Stomach (tissue), 4 donors: ENCODE data around the gene RGSL1.

Experiments used
- CTCF ChIP-seq, 7 experiments: fragments of 450-650 bp in 4 of 7; fragments of 200-600 bp in 3 of 7; sonication (generic) in 3 of 7; IDR thresholded peaks; one replicate each; pipeline ENCODE4 v1.5.1; 2016 to 2019; ENCODE audit warnings: antibody characterized with exemption in 7 of 7, control low read depth in 2 of 7, mild to moderate bottlenecking in 1 of 7
- POLR2A ChIP-seq, 4 donors: fragments of 450-650 bp; IDR thresholded peaks; one replicate each; pipeline ENCODE4 v1.6.1; 2016; ENCODE audit warnings: antibody characterized with exemption in 4 of 4, control low read depth in 2 of 4, mild to moderate bottlenecking in 1 of 4, moderate library complexity in 1 of 4

GRCh38 chr1:182603646-182604174, 153.8 kb downstream of the RGSL1 start:
- TF ChIP-seq CTCF (IDR thresholded peaks at IDR 0.05) (no peak), POLR2A (IDR thresholded peaks at IDR 0.05) (no peak)
